Aorta (tissue), 5 donors: Measurements from ENCODE around the gene ST6GAL1. TPM values are rescaled to one million over a fixed set of nuclear protein-coding genes. Genes with fewer than 3 reads are reported as not detected.
"Not testable (repeated sequence)": the region's sequence is repeated elsewhere in the genome, so short reads cannot be mapped to it uniquely, and the experiment has no call there.

ENCODE experiments used
- ATAC-seq: fragments of 200-7000 bp; cut with Tn5 transposase; one replicate; pipeline ENCODE4 v1.9.1; 2022; ENCODE audit warnings: moderate library complexity; ENCODE audit not compliant: low FRiP score
- DNase-seq, 2 donors: peaks; one replicate each; pipeline ENCODE4 v3.0.0-alpha.2; 2020
- H3K27ac ChIP-seq, 2 donors: one replicate each; pipeline ENCODE4 v1.5.1; 2013; ENCODE audit warnings: low read length in 2 of 2, mild to moderate bottlenecking in 2 of 2, moderate library complexity in 2 of 2, control low read depth in 1 of 2, inconsistent platforms in 1 of 2, low read depth in 1 of 2
- H3K27me3 ChIP-seq, 2 donors: one replicate each; pipeline ENCODE4 v1.6.1; 2013; ENCODE audit warnings: control low read depth in 1 of 2, low read length in 1 of 2, mild to moderate bottlenecking in 1 of 2, moderate library complexity in 1 of 2; ENCODE audit not compliant: insufficient read depth in 2 of 2, control insufficient read depth in 1 of 2
- H3K36me3 ChIP-seq, 2 donors: one replicate each; pipeline ENCODE4 v1.6.1; 2013; ENCODE audit warnings: control low read depth in 1 of 2, low read length in 1 of 2, mild to moderate bottlenecking in 1 of 2; ENCODE audit not compliant: insufficient read depth in 2 of 2, control insufficient read depth in 1 of 2
- H3K4me1 ChIP-seq, 2 donors: one replicate each; pipeline ENCODE4 v1.6.1; 2013; ENCODE audit warnings: low read length in 2 of 2, control low read depth in 1 of 2, mild to moderate bottlenecking in 1 of 2, moderate library complexity in 1 of 2; ENCODE audit not compliant: insufficient read depth in 2 of 2, control insufficient read depth in 1 of 2
- H3K4me3 ChIP-seq, 2 donors: one replicate each; pipeline ENCODE4 v1.5.1; 2013; ENCODE audit warnings: low read length in 2 of 2, control low read depth in 1 of 2, mild to moderate bottlenecking in 1 of 2
- H3K9me3 ChIP-seq: one replicate; pipeline ENCODE4 v1.6.1; 2013; ENCODE audit warnings: mild to moderate bottlenecking, low read length; ENCODE audit not compliant: control insufficient read depth
- WGBS, 2 donors: extraction: QIAGEN DNeasy Blood & Tissue Kit; methylation state at CpG; one replicate each; pipeline ENCODE4 v1.1.7; 2013; 5-methylcytosine and 5-hydroxymethylcytosine counted together
- intact Hi-C, 2 donors: fragments of 100-400 bp; cut with DNase I; formaldehyde crosslinking; loops; one replicate each; pipeline versions ENCODE4 v1.14.2 to v1.15.0; 2022
- polyA plus RNA-seq, 2 donors: library from polyadenylated mRNA; stranded (reverse); fragments of 200-250 nt; gene quantifications; one replicate each; pipeline ENCODE4 v1.2.3, GENCODE V29; 2013
- total RNA-seq, 2 donors: library from RNA; stranded (reverse); fragmentation: NEBNext Ultra II Directional; extraction: Animal tissue kit (Norgen Biotek cat#: 25700); gene quantifications; one replicate each; pipeline ENCODE4 v1.2.1, GENCODE V29; 2021
- donor health status: healthy with polysubstance abuse.
- donor health status: Bipolar disorder and iron deficiency.
- donor health status: DM: no; HTN: no; CAD: no.
- donor health status: DM: no; HTN: no; CAD: no.
- donor health status: DM: yes; HTN: yes; CAD: no.

ST6GAL1 gene
- total and polyA plus RNA-seq, 4 donors = 11.8 to 140 (median 50.4) TPM

DNA sequence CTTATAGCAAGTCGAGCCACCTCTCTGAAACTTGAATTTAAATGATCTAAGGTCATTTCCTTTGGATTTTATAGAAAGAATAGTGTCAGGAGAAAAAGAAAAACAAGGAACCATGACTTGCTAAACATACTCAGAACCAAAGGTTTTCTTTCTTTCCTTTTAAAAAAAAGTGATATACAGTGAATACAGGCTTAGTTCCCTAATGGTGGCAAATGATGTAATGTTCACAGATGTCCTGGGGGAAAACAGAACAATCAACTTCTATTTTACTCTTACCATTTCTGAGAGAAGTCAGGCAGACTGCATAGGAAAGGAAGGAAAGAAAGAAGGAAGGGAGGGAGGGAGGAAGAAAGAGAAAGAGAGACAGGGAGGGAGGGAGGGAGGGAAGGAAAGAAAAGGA is 56.5 kb downstream of the ST6GAL1 start:
- Histone ChIP-seq H3K9me3 (no peaks in the 10 kb centered on the region), H3K4me3 (no peak overlapping the region), H3K27me3 (no peaks in the 10 kb centered on the region), H3K27ac (no peak overlapping the region), H3K4me1 (peaks cover 0 to 5% of the 10 kb centered on the region in 2 donors), H3K36me3 (no peaks in the 10 kb centered on the region)
- DNase-seq (no peak), ATAC-seq (no peak)
- intact Hi-C loops = no loop called here
- 95 to 100% methylated on average over 1 of the region's 1 CpG for WGBS, 2 donors

DNA sequence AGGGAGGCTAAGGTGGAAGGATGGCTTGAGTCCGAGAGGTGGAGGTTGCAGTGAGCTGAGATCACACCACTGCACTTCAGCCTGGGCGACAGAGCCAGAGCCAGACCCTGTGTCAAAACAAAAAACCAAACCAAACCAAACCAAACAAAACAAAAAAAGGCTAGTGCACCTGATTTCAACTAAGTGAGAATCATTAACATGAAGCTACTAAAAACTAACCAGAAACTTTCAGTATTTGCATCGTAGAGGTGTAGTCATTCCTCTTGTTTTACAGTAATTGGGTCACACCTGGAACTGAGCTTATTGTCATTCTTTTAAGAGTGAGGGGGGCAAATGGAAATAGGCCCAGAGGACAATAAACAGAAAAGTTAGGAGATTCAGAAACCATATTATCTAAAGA is 58.5 kb downstream of the ST6GAL1 start:
- Histone ChIP-seq H3K4me3 (no peak overlapping the region), H3K4me1 (peaks cover 0 to 5% of the 10 kb centered on the region in 2 donors), H3K27me3 (no peaks in the 10 kb centered on the region), H3K9me3 (no peaks in the 10 kb centered on the region), H3K27ac (no peak overlapping the region), H3K36me3 (no peaks in the 10 kb centered on the region)
- ATAC-seq (no peak), DNase-seq (no peak)
- 93 to 97% methylated on average over 3 of the region's 3 CpGs for WGBS, 2 donors
- intact Hi-C loops = no loop called here

DNA sequence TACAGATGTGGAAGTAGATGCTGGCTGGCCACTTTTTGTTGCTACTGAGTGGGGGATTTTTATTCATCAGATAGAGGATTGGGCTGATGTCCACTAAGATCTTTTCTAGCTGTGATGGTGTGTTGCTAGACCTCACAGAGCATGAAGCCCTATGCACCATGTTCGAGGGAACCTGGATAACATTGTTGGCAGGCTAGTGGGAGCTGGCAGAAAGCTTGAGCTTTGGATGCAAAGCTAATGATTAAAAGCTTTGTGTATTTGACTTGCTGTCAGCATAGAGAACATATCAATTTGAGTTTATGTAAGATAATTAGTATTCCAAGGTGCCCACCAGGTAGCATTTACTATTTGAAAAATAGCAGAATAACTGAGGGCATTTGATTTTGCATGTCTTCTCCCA is 59.1 kb downstream of the ST6GAL1 start:
- Histone ChIP-seq H3K4me1 (peaks cover 3 to 5% of the 10 kb centered on the region in 2 donors), H3K36me3 (no peaks in the 10 kb centered on the region), H3K27ac (no peak overlapping the region), H3K9me3 (no peaks in the 10 kb centered on the region), H3K27me3 (no peaks in the 10 kb centered on the region), H3K4me3 (no peak overlapping the region)
- no peak for DNase-seq
- intact Hi-C loops = no loop called here
- ATAC-seq = no peak
- WGBS, 2 donors = 48 to 50% methylated on average over 1 of the region's 1 CpG

DNA sequence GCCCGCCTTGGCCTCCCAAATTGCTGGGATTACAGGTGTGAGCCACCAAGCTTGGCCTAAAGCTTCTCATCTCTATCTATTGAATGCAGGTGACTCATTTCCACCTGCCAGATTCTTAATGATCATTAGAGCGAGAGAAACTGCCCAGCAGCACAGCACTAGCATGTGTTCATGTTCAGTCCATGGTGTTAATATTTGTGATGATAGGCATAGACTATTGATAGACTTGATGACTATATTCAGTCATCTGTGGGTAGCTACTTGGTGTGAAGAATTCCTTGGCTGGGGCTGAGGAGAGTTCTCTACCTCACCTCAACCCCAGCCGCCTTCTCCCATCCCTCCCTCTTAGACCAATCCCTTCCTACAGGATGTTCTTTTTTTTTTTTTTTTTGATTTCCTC is 60.0 kb downstream of the ST6GAL1 start:
- ATAC-seq (no peak), DNase-seq (no peak)
- Histone ChIP-seq H3K27me3 (no peaks in the 10 kb centered on the region), H3K27ac (no peak overlapping the region), H3K4me1 (peaks cover 3 to 5% of the 10 kb centered on the region in 2 donors), H3K4me3 (no peak overlapping the region), H3K36me3 (no peaks in the 10 kb centered on the region), H3K9me3 (no peaks in the 10 kb centered on the region)
- intact Hi-C loops = no loop called here
- WGBS, 2 donors = 98% methylated on average over 3 of the region's 3 CpGs

DNA sequence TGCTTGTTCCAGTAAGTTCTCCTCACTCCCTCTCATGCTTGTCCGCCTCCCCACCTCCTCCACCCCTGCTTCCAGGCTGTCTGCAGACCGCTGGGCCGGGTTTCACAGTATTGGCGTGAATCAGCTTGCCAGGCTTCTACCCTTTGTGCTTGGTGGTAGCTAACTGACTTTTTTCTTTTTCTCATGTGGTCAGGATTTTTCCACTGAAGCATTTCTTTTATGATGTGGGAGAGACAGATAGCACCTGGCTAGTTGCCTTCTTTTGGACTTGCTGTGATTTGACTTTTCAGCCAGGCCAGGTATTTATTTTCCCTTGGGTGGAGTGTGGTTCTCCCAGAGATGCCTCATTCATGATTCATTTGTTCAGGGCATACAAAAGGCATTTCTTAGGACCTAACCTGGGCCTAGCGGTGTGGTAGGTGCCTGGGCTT is 60.6 kb downstream of the ST6GAL1 start:
- intact Hi-C loops = no loop called here
- H3K9me3 ChIP-seq = no peaks in the 10 kb centered on the region
- 85 to 95% methylated on average over 5 of the region's 5 CpGs for WGBS, 2 donors
- ATAC-seq (no peak), DNase-seq (peak in 1 of 2 donors; percentile 80)
- no peak overlapping the region for H3K27ac ChIP-seq
- H3K36me3 ChIP-seq = no peaks in the 10 kb centered on the region
- H3K27me3 ChIP-seq = no peaks in the 10 kb centered on the region
- peaks cover 2 to 3% of the 10 kb centered on the region in 2 donors for H3K4me1 ChIP-seq
- no peak overlapping the region for H3K4me3 ChIP-seq

DNA sequence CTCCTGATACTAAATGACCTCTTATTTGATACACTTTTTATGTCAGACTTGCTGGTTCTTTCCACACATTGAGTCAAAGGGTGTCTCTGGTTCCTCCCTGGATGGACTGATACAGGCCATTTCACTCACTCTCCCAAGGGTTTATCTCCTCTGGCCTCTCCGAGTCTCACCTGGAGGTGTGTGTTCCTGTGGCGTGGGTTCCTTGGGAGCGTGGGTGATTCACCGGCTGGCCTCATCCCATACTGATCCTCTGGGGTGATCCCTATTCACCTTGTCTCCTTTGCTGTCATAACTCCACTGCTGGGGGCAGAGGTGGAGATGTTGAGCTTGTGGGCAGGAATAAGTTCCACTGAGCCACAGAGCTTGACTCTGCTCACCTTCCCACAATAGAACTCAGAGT is 61.1 kb downstream of the ST6GAL1 start:
- Histone ChIP-seq H3K27ac (no peak overlapping the region), H3K36me3 (no peaks in the 10 kb centered on the region), H3K4me1 (peaks cover 0 to 3% of the 10 kb centered on the region in 2 donors), H3K9me3 (no peaks in the 10 kb centered on the region), H3K27me3 (no peaks in the 10 kb centered on the region), H3K4me3 (no peak overlapping the region)
- WGBS, 2 donors = 98 to 99% methylated on average over 4 of the region's 4 CpGs
- ATAC-seq (no peak), DNase-seq (no peak)
- intact Hi-C loops = no loop called here

DNA sequence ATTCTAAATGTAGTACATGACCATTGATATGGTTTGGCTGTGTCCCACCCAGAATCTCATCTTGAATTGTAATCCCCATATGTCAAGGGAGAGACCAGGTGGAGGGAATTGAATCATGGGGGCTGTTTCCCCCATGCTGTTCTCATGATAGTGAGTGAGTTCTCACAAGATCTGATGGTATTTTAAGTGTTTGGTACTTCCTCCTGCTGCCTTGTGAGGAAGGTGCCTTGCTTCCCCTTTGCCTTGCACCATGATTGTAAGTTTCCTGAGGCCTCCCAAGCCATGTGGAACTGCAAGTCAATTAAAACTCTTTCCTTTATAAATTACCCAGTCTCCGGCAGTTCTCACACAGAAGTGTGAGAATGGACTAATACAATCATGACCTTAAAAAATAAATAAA is 61.8 kb downstream of the ST6GAL1 start:
- 99 to 100% methylated on average over 1 of the region's 1 CpG for WGBS, 2 donors
- H3K4me1 ChIP-seq, DNase-seq, intact Hi-C loops, H3K36me3 ChIP-seq, H3K27me3 ChIP-seq, ATAC-seq, H3K9me3 ChIP-seq, H3K27ac ChIP-seq, H3K4me3 ChIP-seq: not testable (repeated sequence)

DNA sequence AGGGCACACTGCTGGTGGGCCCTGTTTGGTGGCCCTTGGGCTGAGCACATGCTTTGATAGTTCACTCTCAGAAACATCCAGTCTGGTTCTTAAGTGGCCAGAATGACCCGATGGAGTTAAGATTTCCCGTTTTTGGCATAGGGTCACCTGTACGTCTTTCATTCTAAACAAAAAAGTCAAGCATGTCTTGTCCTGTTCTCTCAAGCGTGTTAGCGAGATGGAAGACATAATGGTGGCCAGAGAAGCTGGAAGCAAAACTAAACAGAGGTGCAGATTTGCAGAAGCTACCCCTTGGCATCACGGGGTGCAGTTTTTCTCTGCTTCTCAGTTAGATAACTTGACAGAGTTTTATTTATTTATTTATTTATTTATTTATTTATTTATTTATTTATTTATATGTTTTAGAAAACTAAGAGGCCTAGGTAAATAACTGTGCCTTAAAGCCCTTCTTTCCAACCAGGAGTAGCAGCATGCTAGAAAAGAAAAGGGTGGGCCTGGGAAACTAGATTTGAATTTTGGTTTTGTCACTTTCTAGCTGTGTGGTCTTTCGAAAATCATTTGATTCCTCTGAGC is 63.0 kb downstream of the ST6GAL1 start:
- intact Hi-C loops = no loop called here
- ATAC-seq = no peak

DNA sequence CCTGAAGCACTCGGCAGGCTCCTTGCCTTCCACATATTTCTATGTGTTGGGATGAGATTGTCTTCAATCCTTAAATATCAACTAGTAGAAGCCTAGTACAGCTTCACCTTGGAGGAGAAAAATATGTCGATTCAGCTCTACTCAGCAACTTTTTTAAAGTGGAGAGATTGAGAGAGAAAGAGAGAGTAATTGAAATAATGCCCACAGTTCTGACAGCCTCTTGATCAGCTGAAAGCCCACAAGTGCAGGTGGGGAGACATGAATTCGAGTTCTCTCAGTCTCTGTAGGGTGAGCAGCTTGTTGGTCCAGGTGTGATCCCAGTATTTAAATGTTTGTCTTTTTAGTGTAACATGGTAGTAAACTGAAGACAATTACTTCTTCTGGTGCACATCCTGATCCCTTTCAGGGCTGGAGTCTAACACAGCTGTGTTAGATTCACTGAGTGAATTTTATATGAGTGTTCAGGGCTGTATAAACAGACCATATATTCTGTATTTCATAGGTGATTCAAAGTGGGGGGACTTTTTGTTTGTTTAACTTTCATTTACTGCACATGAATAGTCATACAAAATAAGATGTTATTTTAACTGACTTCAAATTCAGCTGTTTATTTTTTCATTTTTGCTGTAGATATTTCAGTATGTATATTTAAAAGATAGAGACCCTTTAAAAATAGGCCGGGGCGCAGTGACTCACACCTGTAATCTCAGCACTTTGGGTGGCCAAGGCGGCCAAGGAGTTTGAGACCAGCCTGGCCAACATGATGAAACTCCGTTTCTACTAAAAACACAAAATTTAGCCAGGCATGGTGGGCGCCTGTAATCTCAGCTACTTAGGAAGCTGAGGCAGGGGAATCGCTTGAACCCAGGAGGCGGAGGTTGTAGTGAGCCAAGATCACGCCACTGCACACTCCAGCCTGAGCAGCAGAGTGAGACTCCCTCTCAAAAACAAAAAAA is 64.0 kb downstream of the ST6GAL1 start:
- peaks cover 0 to 3% of the 10 kb centered on the region in 2 donors for H3K4me1 ChIP-seq
- intact Hi-C loops = no loop called here
- H3K27me3 ChIP-seq = no peaks in the 10 kb centered on the region
- 37 to 42% methylated on average over 11 of the region's 11 CpGs for WGBS, 2 donors
- DNase-seq (no peak), ATAC-seq (no peak)
- H3K27ac ChIP-seq = no peak overlapping the region
- H3K9me3 ChIP-seq = no peaks in the 10 kb centered on the region
- no peaks in the 10 kb centered on the region for H3K36me3 ChIP-seq
- no peak overlapping the region for H3K4me3 ChIP-seq

More for the DNA sequence above, 63.0 kb downstream of the ST6GAL1 start:
- Histone ChIP-seq H3K4me3 (no peak overlapping the region), H3K4me1 (peaks cover 0 to 3% of the 10 kb centered on the region in 2 donors), H3K27ac (no peak overlapping the region), H3K9me3 (no peaks in the 10 kb centered on the region), H3K36me3 (no peaks in the 10 kb centered on the region), H3K27me3 (no peaks in the 10 kb centered on the region)
- DNase-seq = no peak
- 95 to 97% methylated on average over 7 of the region's 7 CpGs for WGBS, 2 donors
